HepG2 (cell line): ENCODE results near the gene CENPL. TPM values are rescaled to one million over a fixed set of nuclear protein-coding genes. Genes with fewer than 3 reads are reported as not detected.

Experiments used
- ATAC-seq: fragments of 200-7000 bp; cut with Tn5 transposase; 3 replicates; pipeline ENCODE4 v1.9.1; 2020; ENCODE audit warnings: mild to moderate bottlenecking, moderate library complexity
- BruUV-seq: library from RNA; stranded (reverse); fragments of 400-500 nt; replicated peaks from 2 replicates; lab custom pipeline; 2021; lab: Mats Ljungman, UMichigan
- CTCF ChIA-PET: fragments of 300-600 bp; formaldehyde crosslinking; extraction: SDS; loops from one replicate; lab custom pipeline; 2021; ENCODE audit warnings: low total read pairs, inconsistent platforms, low intra/inter-chr PET ratio; lab: Yijun Ruan, JAX
- POLR2A ChIA-PET: fragments of 350-600 bp; sonication (Branson Sonifier 250); formaldehyde crosslinking; loops from one replicate; lab custom pipeline; 2020; ENCODE audit warnings: antibody characterized with exemption, inconsistent platforms; lab: Yijun Ruan, JAX
- DNase-seq: peaks from one replicate; pipeline ENCODE4 v3.0.0-alpha.2; 2015; ENCODE audit warnings: low spot score
- FAIRE-seq: peaks from 3 replicates; lab custom pipeline; 2011; peaks lifted over from hg19 to GRCh38; lab: Jason Lieb, UNC
- H2AFZ ChIP-seq: one replicate; pipeline ENCODE4 v1.6.1; 2011; ENCODE audit warnings: low read length, inconsistent platforms
- H3K27ac ChIP-seq: fragments of 300-600 bp; 3 replicates; pipeline ENCODE4 v1.8.0; 2011; ENCODE audit warnings: mixed run types, mild to moderate bottlenecking, mixed read lengths, low read length, inconsistent platforms; ENCODE audit not compliant: insufficient read depth; ENCODE audit errors: extremely low read length
- H3K27me3 ChIP-seq, 2 experiments: fragments of 200-600 bp in 1 of 2; 2 replicates in 1 of 2; 3 replicates in 1 of 2; pipeline versions ENCODE4 v1.6.0 to v1.8.0; 2011; ENCODE audit warnings: low read length in 2 of 2, mild to moderate bottlenecking in 2 of 2, moderate library complexity in 2 of 2, inconsistent platforms in 1 of 2; ENCODE audit not compliant: insufficient read depth in 2 of 2, control insufficient read depth in 1 of 2
- H3K36me3 ChIP-seq, 2 experiments: fragments of 200-600 bp in 1 of 2; replicated peaks in 1 of 2; 2 replicates in 1 of 2; 3 replicates in 1 of 2; pipeline versions ENCODE4 v1.5.1 to v1.8.0; 2011; ENCODE audit warnings: low read length in 2 of 2, inconsistent platforms in 1 of 2; ENCODE audit not compliant: insufficient read depth in 2 of 2, control insufficient read depth in 1 of 2
- H3K4me1 ChIP-seq: 2 replicates; pipeline ENCODE4 v1.5.1; 2012; ENCODE audit warnings: low read length, inconsistent platforms; ENCODE audit not compliant: insufficient read depth
- H3K4me2 ChIP-seq: 2 replicates; pipeline ENCODE4 v1.6.0; 2011; ENCODE audit warnings: low read depth, low read length, inconsistent platforms
- H3K4me3 ChIP-seq, 3 experiments: fragments of 200-600 bp in 1 of 3; sonication (generic), shearing (Covaris generic) in 1 of 3; replicated peaks in 1 of 3; 2 replicates each; pipeline ENCODE4 v1.5.1; 2011 to 2016; ENCODE audit warnings: low read length in 3 of 3, inconsistent platforms in 2 of 3, low read depth in 2 of 3, mild to moderate bottlenecking in 2 of 3, control low read depth in 1 of 3, mixed read lengths in 1 of 3; ENCODE audit not compliant: insufficient read depth in 1 of 3
- H3K79me2 ChIP-seq: one replicate; pipeline ENCODE4 v1.6.1; 2011; ENCODE audit warnings: low read length, inconsistent platforms; ENCODE audit not compliant: insufficient read depth
- H3K9ac ChIP-seq: 2 replicates; pipeline ENCODE4 v1.6.0; 2011; ENCODE audit warnings: mild to moderate bottlenecking, low read depth, low read length, inconsistent platforms; ENCODE audit not compliant: insufficient read depth
- H3K9me3 ChIP-seq: 2 replicates; pipeline ENCODE4 v1.5.1; 2012; ENCODE audit warnings: mild to moderate bottlenecking, low read length
- H4K20me1 ChIP-seq: 2 replicates; pipeline ENCODE4 v1.6.0; 2011; ENCODE audit warnings: inconsistent platforms, mild to moderate bottlenecking, low read length, moderate library complexity; ENCODE audit not compliant: insufficient read depth
- DNMT3B ChIP-seq: conservative IDR thresholded peaks from 2 replicates; pipeline ENCODE4 v1.6.1; 2016; ENCODE audit warnings: missing biosample characterization, control low read depth
- SRSF9 ChIP-seq: fragments of 200-400 bp; formaldehyde crosslinking; IDR thresholded peaks from 2 replicates; pipeline ENCODE4 v1.6.1; 2018; ENCODE audit warnings: borderline replicate concordance, mild to moderate bottlenecking, low read depth, low read length; ENCODE audit not compliant: insufficient read depth, poor library complexity, severe bottlenecking
- ZNF121 ChIP-seq: sonication (generic); formaldehyde crosslinking; IDR thresholded peaks from 2 replicates; pipeline ENCODE4 v1.5.0; 2020; ENCODE audit warnings: mild to moderate bottlenecking, missing genetic modification reagents
- ZNF740 ChIP-seq: sonication (generic); formaldehyde crosslinking; IDR thresholded peaks from 2 replicates; pipeline ENCODE4 v1.4.0; 2020; ENCODE audit warnings: missing genetic modification reagents
- ZNF790 ChIP-seq: sonication (generic); formaldehyde crosslinking; IDR thresholded peaks from 2 replicates; pipeline ENCODE4 v1.8.0; 2022; ENCODE audit warnings: missing genetic modification reagents, mild to moderate bottlenecking, borderline replicate concordance
- ZNF878 ChIP-seq: sonication (generic); formaldehyde crosslinking; IDR thresholded peaks from 2 replicates; pipeline ENCODE4 v1.8.1; 2023; ENCODE audit warnings: mild to moderate bottlenecking, missing genetic modification reagents, moderate library complexity
- ZSCAN9 ChIP-seq: IDR thresholded peaks from 2 replicates; pipeline ENCODE4 v1.6.1; 2016; ENCODE audit warnings: borderline replicate concordance
- WGBS: methylation state at CpG from one replicate; pipeline ENCODE4 v1.1.6; 2017; ENCODE audit warnings: low lambda C conversion rate; 5-methylcytosine and 5-hydroxymethylcytosine counted together
- in situ Hi-C: cut with HindIII; loops from 2 replicates; pipeline ENCODE4 v1.10.0; 2017; ENCODE audit warnings: low pct_unique_long_range_greater_than_20kb; ENCODE audit not compliant: extremely low pct_ligation_motif_present
- intact Hi-C: fragments of 100-400 bp; cut with micrococcal nuclease; formaldehyde crosslinking; loops from one replicate; pipeline ENCODE4 v1.10.0; 2022; ENCODE audit not compliant: unreplicated experiment
- polyA plus RNA-seq, 8 experiments: library from polyadenylated mRNA; depleted of rRNA in 3 of 8; stranded (reverse) in 7 of 8; unstranded in 1 of 8; fragments of >200 nt; fragmentation: Illumina TruSeq in 4 of 8; extraction: Trizol in 4 of 8; gene quantifications; 2 replicates each; pipeline versions ENCODE4 v1.2.1 to v1.2.3, GENCODE V29; 2011 to 2016; ENCODE audit warnings: low read depth in 4 of 8, missing spikeins in 1 of 8, mixed read lengths in 1 of 8; ENCODE audit not compliant: insufficient read depth in 1 of 8
- total RNA-seq, 5 experiments: library from RNA; depleted of rRNA; stranded (reverse); fragments of >200 nt; fragmentation: Illumina TruSeq; extraction: Trizol; gene quantifications; 2 replicates each; pipeline ENCODE4 v1.2.3, GENCODE V29; 2016; ENCODE audit warnings: low read depth in 1 of 5
- TF ChIP-seq, protein P1 (sequence below): sonication (generic); formaldehyde crosslinking; IDR thresholded peaks from 2 replicates; pipeline ENCODE4 v1.8.0; 2023; ENCODE audit warnings: mild to moderate bottlenecking, missing genetic modification reagents
- TF ChIP-seq, protein P2 (sequence below): sonication (generic); formaldehyde crosslinking; IDR thresholded peaks from 2 replicates; pipeline ENCODE4 v1.4.0; 2020; ENCODE audit warnings: missing genetic modification reagents
- TF ChIP-seq, protein P3 (sequence below): sonication (generic); formaldehyde crosslinking; IDR thresholded peaks from 2 replicates; pipeline ENCODE4 v1.4.0; 2020; ENCODE audit warnings: mild to moderate bottlenecking, missing genetic modification reagents
- TF ChIP-seq, protein P4 (sequence below): IDR thresholded peaks from 2 replicates; pipeline ENCODE4 v1.6.1; 2016; ENCODE audit warnings: low read depth, control low read depth
- TF ChIP-seq, protein P5 (sequence below): sonication (generic); formaldehyde crosslinking; IDR thresholded peaks from 2 replicates; pipeline ENCODE4 v1.4.0; 2020; ENCODE audit warnings: mild to moderate bottlenecking, missing genetic modification reagents, borderline replicate concordance

Gene CENPL
- total and polyA plus RNA-seq, 2 of the 13 experiments (the other 11 are each of a cell fraction or from before 2014, with no cell fraction given) = 4.4 to 14.2 TPM

- TF ChIP-seq SRSF9 = no peak
- TF ChIP-seq ZNF878 (CRISPR knock-in tag) = no peak
- TF ChIP-seq ZSCAN9 (CRISPR knock-in tag) = no peak
- TF ChIP-seq, protein P1, sequence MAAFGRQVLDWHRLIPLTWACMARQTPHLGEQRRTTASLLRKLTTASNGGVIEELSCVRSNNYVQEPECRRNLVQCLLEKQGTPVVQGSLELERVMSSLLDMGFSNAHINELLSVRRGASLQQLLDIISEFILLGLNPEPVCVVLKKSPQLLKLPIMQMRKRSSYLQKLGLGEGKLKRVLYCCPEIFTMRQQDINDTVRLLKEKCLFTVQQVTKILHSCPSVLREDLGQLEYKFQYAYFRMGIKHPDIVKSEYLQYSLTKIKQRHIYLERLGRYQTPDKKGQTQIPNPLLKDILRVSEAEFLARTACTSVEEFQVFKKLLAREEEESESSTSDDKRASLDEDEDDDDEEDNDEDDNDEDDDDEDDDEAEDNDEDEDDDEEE (CRISPR knock-in tag) = no peak
- TF ChIP-seq, protein P2, sequence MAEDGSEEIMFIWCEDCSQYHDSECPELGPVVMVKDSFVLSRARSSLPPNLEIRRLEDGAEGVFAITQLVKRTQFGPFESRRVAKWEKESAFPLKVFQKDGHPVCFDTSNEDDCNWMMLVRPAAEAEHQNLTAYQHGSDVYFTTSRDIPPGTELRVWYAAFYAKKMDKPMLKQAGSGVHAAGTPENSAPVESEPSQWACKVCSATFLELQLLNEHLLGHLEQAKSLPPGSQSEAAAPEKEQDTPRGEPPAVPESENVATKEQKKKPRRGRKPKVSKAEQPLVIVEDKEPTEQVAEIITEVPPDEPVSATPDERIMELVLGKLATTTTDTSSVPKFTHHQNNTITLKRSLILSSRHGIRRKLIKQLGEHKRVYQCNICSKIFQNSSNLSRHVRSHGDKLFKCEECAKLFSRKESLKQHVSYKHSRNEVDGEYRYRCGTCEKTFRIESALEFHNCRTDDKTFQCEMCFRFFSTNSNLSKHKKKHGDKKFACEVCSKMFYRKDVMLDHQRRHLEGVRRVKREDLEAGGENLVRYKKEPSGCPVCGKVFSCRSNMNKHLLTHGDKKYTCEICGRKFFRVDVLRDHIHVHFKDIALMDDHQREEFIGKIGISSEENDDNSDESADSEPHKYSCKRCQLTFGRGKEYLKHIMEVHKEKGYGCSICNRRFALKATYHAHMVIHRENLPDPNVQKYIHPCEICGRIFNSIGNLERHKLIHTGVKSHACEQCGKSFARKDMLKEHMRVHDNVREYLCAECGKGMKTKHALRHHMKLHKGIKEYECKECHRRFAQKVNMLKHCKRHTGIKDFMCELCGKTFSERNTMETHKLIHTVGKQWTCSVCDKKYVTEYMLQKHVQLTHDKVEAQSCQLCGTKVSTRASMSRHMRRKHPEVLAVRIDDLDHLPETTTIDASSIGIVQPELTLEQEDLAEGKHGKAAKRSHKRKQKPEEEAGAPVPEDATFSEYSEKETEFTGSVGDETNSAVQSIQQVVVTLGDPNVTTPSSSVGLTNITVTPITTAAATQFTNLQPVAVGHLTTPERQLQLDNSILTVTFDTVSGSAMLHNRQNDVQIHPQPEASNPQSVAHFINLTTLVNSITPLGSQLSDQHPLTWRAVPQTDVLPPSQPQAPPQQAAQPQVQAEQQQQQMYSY = no peak
- TF ChIP-seq, protein P3, sequence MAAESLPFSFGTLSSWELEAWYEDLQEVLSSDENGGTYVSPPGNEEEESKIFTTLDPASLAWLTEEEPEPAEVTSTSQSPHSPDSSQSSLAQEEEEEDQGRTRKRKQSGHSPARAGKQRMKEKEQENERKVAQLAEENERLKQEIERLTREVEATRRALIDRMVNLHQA (CRISPR knock-in tag) = no peak
- TF ChIP-seq, all 625 proteins: peak for 0
Measured at GRCh38 chr1:173852105-173852504, 27.4 kb upstream of the CENPL start (continued).

GRCh38 chr1:173832748-173833147 lies 8.1 kb upstream of the CENPL start:
- Histone ChIP-seq H2AFZ (no peak overlapping the region), H3K27ac (no peak overlapping the region), H3K27me3 (no peaks in the 10 kb centered on the region), H3K36me3 (peaks cover 1 to 32% of the 10 kb centered on the region in 2 experiments; a peak in 4 of 5 replicates), H3K4me3 (no peak overlapping the region), H3K79me2 (no peaks in the 10 kb centered on the region), H3K9me3 (no peaks in the 10 kb centered on the region), H3K9ac (no peak overlapping the region), H3K4me1 (no peaks in the 10 kb centered on the region), H3K4me2 (no peak overlapping the region), H4K20me1 (no peaks in the 10 kb centered on the region)
- WGBS = 96% methylated on average over 1 of the region's 1 CpG
- intact Hi-C loops (no loop called here), in situ Hi-C loops (loop anchor here (25.0 kb wide), 1 partner anchor 1095 kb away; no protein-coding TSS in a partner anchor)
- FAIRE-seq = no peak
- BruUV-seq = no TSS peak
- ChIA-PET POLR2A (no interaction called here), CTCF (no interaction called here)
- ATAC-seq = no peak
- TF ChIP-seq ZNF790 (CRISPR knock-in tag) = no peak
- no peak for TF ChIP-seq ZNF740 (CRISPR knock-in tag)
- TF ChIP-seq DNMT3B (CRISPR knock-in tag) = no peak
- TF ChIP-seq ZNF121 (CRISPR knock-in tag) = 0 out of 2 replicates have a peak, but pooled peaks have one; percentile 9
- TF ChIP-seq, protein P4, sequence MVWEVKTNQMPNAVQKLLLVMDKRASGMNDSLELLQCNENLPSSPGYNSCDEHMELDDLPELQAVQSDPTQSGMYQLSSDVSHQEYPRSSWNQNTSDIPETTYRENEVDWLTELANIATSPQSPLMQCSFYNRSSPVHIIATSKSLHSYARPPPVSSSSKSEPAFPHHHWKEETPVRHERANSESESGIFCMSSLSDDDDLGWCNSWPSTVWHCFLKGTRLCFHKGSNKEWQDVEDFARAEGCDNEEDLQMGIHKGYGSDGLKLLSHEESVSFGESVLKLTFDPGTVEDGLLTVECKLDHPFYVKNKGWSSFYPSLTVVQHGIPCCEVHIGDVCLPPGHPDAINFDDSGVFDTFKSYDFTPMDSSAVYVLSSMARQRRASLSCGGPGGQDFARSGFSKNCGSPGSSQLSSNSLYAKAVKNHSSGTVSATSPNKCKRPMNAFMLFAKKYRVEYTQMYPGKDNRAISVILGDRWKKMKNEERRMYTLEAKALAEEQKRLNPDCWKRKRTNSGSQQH (CRISPR knock-in tag) = no peak
- TF ChIP-seq, protein P5, sequence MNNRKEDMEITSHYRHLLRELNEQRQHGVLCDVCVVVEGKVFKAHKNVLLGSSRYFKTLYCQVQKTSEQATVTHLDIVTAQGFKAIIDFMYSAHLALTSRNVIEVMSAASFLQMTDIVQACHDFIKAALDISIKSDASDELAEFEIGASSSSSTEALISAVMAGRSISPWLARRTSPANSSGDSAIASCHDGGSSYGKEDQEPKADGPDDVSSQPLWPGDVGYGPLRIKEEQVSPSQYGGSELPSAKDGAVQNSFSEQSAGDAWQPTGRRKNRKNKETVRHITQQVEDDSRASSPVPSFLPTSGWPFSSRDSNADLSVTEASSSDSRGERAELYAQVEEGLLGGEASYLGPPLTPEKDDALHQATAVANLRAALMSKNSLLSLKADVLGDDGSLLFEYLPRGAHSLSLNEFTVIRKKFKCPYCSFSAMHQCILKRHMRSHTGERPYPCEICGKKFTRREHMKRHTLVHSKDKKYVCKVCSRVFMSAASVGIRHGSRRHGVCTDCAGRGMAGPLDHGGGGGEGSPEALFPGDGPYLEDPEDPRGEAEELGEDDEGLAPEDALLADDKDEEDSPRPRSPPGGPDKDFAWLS = no peak
- DNase-seq = no peak
